DMS114 treated with DMSO at 0.1 percent for 48 hours (cell line): ENCODE results near the gene CDRT15.
"Not testable (repeated sequence)": the region's sequence is repeated elsewhere in the genome, so short reads cannot be mapped to it uniquely, and the experiment has no call there.

Source experiments
- DNase-seq: peaks from one replicate; lab custom pipeline; 2025; ENCODE audit not compliant: unreplicated experiment; lab: John Stamatoyannopoulos, UW

The CDRT15 gene

GRCh38 chr17:14207791-14208190 lies 28.9 kb downstream of the CDRT15 start:
- no peak for DNase-seq

GRCh38 chr17:14206891-14207290 lies 29.8 kb downstream of the CDRT15 start:
- no peak for DNase-seq

- no peak for DNase-seq
Observed at GRCh38 chr17:14205992-14206461, 30.6 kb downstream of the CDRT15 start.

GRCh38 chr17:14205380-14205779 lies 31.3 kb downstream of the CDRT15 start:
- no peak for DNase-seq

- DNase-seq = no peak
Observed at GRCh38 chr17:14204546-14204945, 32.1 kb downstream of the CDRT15 start.

- no peak for DNase-seq
Observed at GRCh38 chr17:14204084-14204483, 32.6 kb downstream of the CDRT15 start.

GRCh38 chr17:14203388-14203787 lies 33.3 kb downstream of the CDRT15 start:
- DNase-seq = no peak

GRCh38 chr17:14202388-14203166 lies 34.1 kb downstream of the CDRT15 start:
- no peak for DNase-seq

GRCh38 chr17:14201988-14202380 lies 34.7 kb downstream of the CDRT15 start:
- no peak for DNase-seq

GRCh38 chr17:14201021-14201987 lies 35.4 kb downstream of the CDRT15 start:
- no peak for DNase-seq

GRCh38 chr17:14200354-14200753 lies 36.3 kb downstream of the CDRT15 start:
- no peak for DNase-seq

GRCh38 chr17:14199601-14200000 lies 37.1 kb downstream of the CDRT15 start:
- no peak for DNase-seq

GRCh38 chr17:14198575-14198974 lies 38.1 kb downstream of the CDRT15 start:
- no peak for DNase-seq

- DNase-seq = no peak
Observed at GRCh38 chr17:14198013-14198412, 38.6 kb downstream of the CDRT15 start.

- DNase-seq = no peak
Observed at GRCh38 chr17:14197586-14197985, 39.1 kb downstream of the CDRT15 start.

GRCh38 chr17:14197057-14197456 lies 39.6 kb downstream of the CDRT15 start:
- no peak for DNase-seq

GRCh38 chr17:14196377-14196997 lies 40.2 kb downstream of the CDRT15 start:
- DNase-seq = no peak

GRCh38 chr17:14192636-14193344 lies 43.9 kb downstream of the CDRT15 start:
- not testable (repeated sequence) for DNase-seq

GRCh38 chr17:14192039-14192438 lies 44.6 kb downstream of the CDRT15 start:
- DNase-seq = not testable (repeated sequence)

GRCh38 chr17:14191469-14191868 lies 45.2 kb downstream of the CDRT15 start:
- not testable (repeated sequence) for DNase-seq

GRCh38 chr17:14190774-14191173 lies 45.9 kb downstream of the CDRT15 start:
- DNase-seq = not testable (repeated sequence)
